OCI-LY7 (cell line): ENCODE measurements around the gene CLPTM1. TPM values are rescaled to one million over a fixed set of nuclear protein-coding genes. Genes with fewer than 3 reads are reported as not detected.

Source experiments
- BruUV-seq: library from RNA; stranded (reverse); fragments of 400-500 nt; replicated peaks from 2 replicates; lab custom pipeline; 2021; lab: Mats Ljungman, UMichigan
- CTCF ChIA-PET: fragments of 300-600 bp; sonication (Branson Sonifier 250); formaldehyde crosslinking; loops from one replicate; lab custom pipeline; 2022; ENCODE audit warnings: antibody characterized with exemption; ENCODE audit not compliant: unreplicated experiment; lab: Charles Lee
- POLR2A ChIA-PET: fragments of 300-600 bp; sonication (Branson Sonifier 250); formaldehyde crosslinking; loops from one replicate; lab custom pipeline; 2022; ENCODE audit warnings: antibody characterized with exemption; lab: Charles Lee
- DNase-seq: peaks from one replicate; pipeline ENCODE4 v3.0.0-alpha.2; 2015; ENCODE audit warnings: low spot score
- H2AFZ ChIP-seq: fragments of 200-600 bp; sonication (generic), shearing (Covaris generic); 2 replicates; pipeline ENCODE4 v1.6.1; 2014; ENCODE audit warnings: mild to moderate bottlenecking, antibody characterized with exemption, low read length, moderate library complexity
- H3K27ac ChIP-seq: fragments of 200-600 bp; sonication (generic); 2 replicates; pipeline ENCODE4 v1.5.1; 2014; ENCODE audit warnings: mixed run types, low read depth, mild to moderate bottlenecking, moderate library complexity, low read length, inconsistent platforms; ENCODE audit not compliant: poor library complexity, severe bottlenecking
- H3K36me3 ChIP-seq: fragments of 200-600 bp; sonication (generic); 2 replicates; pipeline ENCODE4 v1.6.1; 2014; ENCODE audit warnings: mild to moderate bottlenecking, antibody characterized with exemption, low read length, moderate library complexity, mixed read lengths; ENCODE audit not compliant: insufficient read depth
- H3K4me1 ChIP-seq: fragments of 200-600 bp; sonication (generic); 2 replicates; pipeline ENCODE4 v1.5.1; 2014; ENCODE audit warnings: mild to moderate bottlenecking, low read length; ENCODE audit not compliant: insufficient read depth, poor library complexity, severe bottlenecking
- H3K4me2 ChIP-seq: fragments of 200-600 bp; sonication (generic); 2 replicates; pipeline ENCODE4 v1.6.1; 2014; ENCODE audit warnings: mild to moderate bottlenecking, low read length
- H3K4me3 ChIP-seq: fragments of 200-600 bp; sonication (generic); 2 replicates; pipeline ENCODE4 v1.5.1; 2014; ENCODE audit warnings: mild to moderate bottlenecking, low read depth, low read length; ENCODE audit not compliant: poor library complexity, severe bottlenecking
- H3K79me2 ChIP-seq: fragments of 200-600 bp; sonication (generic); 2 replicates; pipeline ENCODE4 v1.6.1; 2016; ENCODE audit warnings: low read depth, mild to moderate bottlenecking, low read length, moderate library complexity, mixed read lengths; ENCODE audit not compliant: insufficient read depth
- H3K9me2 ChIP-seq: fragments of 200-600 bp; sonication (generic); 2 replicates; pipeline ENCODE4 v1.6.1; 2016; ENCODE audit warnings: mild to moderate bottlenecking, low read length, mixed read lengths; ENCODE audit not compliant: insufficient read depth
- H3K9me3 ChIP-seq: fragments of 200-600 bp; sonication (generic); 2 replicates; pipeline ENCODE4 v1.6.1; 2014; ENCODE audit warnings: mild to moderate bottlenecking, mixed run types, low read length, mixed read lengths
- H4K20me1 ChIP-seq: fragments of 200-600 bp; sonication (generic); 2 replicates; pipeline ENCODE4 v1.6.1; 2014; ENCODE audit warnings: mild to moderate bottlenecking, antibody characterized with exemption, low read length, moderate library complexity, mixed read lengths; ENCODE audit not compliant: insufficient read depth
- EZH2phosphoT487 ChIP-seq: fragments of 200-600 bp; sonication (generic); IDR thresholded peaks from 2 replicates; pipeline ENCODE4 v1.6.1; 2018; ENCODE audit warnings: low read depth, borderline replicate concordance, mild to moderate bottlenecking, mixed run types, antibody characterized with exemption, low read length, moderate library complexity, mixed read lengths
- intact Hi-C: fragments of 100-400 bp; cut with micrococcal nuclease; formaldehyde crosslinking; loops from one replicate; pipeline ENCODE4 v1.10.0; 2022; ENCODE audit not compliant: unreplicated experiment
- total RNA-seq, 2 experiments: library from RNA; depleted of rRNA in 1 of 2; stranded (reverse); fragments of >200 nt in 1 of 2; shearing (Covaris generic) in 1 of 2; gene quantifications; 2 replicates each; pipeline ENCODE4 v1.2.3, GENCODE V29; 2014 to 2022
- TF ChIP-seq, protein P1 (sequence below): fragments of 200-600 bp; sonication (generic); conservative IDR thresholded peaks from 2 replicates; pipeline ENCODE4 v1.5.1; 2014; ENCODE audit warnings: mild to moderate bottlenecking, antibody characterized with exemption, low read length, moderate library complexity, mixed read lengths

Gene CLPTM1
- total RNA-seq, 2 experiments from 2014 or later = 34.0 to 70.3 TPM

DNA sequence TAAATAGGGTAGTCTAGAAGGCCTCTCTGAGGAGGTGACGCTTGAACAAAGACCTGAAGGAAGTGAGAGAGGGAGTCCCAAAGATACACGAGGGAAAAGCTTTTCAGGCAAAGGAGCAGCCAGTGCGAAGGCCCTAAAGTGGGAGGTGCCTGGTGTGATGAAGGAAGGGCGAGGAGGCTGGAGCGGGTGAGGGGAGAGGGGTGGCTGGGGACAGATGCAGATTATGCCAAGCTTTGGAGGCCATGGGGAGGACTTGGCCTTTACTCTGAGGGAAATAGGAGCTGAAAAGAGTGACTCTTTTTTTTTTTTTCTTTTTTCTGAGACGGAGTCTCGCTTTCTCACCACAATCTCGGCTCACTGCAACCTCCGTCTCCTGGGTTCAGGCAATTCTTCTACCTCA, 2.9 kb downstream of the CLPTM1 start:
- ChIA-PET CTCF (interaction anchor here (1.0 kb wide), 1 partner anchor 13 kb away, joined by 3 read pairs; no protein-coding TSS in a partner anchor), POLR2A (interaction anchor here (0.6 to 1.6 kb wide), 4 partner anchors 42 to 126 kb away, joined by 4 to 6 read pairs (median 5); no protein-coding TSS in a partner anchor)
- DNase-seq = peak; percentile 47
- Histone ChIP-seq H3K36me3 (peaks cover 36% of the 10 kb centered on the region), H2AFZ (no peak overlapping the region), H3K4me2 (peak overlapping the region; percentile 81), H3K9me3 (no peaks in the 10 kb centered on the region), H3K9me2 (no peaks in the 10 kb centered on the region), H3K79me2 (peaks cover 85% of the 10 kb centered on the region), H3K4me3 (peak overlapping the region; percentile 75), H4K20me1 (no peaks in the 10 kb centered on the region), H3K4me1 (peaks cover 67% of the 10 kb centered on the region), H3K27ac (peak overlapping the region; percentile 82)
- TF ChIP-seq, protein P1, sequence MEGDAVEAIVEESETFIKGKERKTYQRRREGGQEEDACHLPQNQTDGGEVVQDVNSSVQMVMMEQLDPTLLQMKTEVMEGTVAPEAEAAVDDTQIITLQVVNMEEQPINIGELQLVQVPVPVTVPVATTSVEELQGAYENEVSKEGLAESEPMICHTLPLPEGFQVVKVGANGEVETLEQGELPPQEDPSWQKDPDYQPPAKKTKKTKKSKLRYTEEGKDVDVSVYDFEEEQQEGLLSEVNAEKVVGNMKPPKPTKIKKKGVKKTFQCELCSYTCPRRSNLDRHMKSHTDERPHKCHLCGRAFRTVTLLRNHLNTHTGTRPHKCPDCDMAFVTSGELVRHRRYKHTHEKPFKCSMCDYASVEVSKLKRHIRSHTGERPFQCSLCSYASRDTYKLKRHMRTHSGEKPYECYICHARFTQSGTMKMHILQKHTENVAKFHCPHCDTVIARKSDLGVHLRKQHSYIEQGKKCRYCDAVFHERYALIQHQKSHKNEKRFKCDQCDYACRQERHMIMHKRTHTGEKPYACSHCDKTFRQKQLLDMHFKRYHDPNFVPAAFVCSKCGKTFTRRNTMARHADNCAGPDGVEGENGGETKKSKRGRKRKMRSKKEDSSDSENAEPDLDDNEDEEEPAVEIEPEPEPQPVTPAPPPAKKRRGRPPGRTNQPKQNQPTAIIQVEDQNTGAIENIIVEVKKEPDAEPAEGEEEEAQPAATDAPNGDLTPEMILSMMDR = no peak
- TF ChIP-seq EZH2phosphoT487 = no peak
- intact Hi-C loops = loop anchor here (5.0 kb wide), 2 partner anchors 59 to 66 kb away; partner anchors contain the start of gene TOMM40
- BruUV-seq = no TSS peak

DNA sequence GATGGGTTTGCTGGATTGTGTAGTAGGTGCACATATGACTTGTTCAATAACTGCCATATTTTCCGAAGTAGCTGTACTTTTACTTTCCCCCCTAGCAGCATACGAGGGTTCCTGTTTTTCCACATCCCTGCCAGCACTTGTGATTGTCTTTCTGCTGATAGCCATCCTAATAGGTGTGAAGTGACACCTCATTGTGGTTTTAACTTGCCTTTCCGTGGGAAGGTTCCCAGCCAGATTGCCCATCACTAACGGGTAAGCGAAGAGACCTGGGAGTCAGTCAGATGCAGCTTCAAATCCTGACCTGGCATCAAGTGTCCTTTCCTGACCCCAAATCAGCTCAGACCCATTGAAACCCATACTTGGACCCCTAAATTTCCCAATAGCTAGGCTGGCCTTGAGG, 4.5 kb downstream of the CLPTM1 start:
- DNase-seq = no peak
- H3K4me3 ChIP-seq = peak overlapping the region; percentile 75
- CTCF ChIA-PET = no interaction called here
- H3K79me2 ChIP-seq = peaks cover 80% of the 10 kb centered on the region
- no peak overlapping the region for H2AFZ ChIP-seq
- POLR2A ChIA-PET = interaction anchor here (1.2 kb wide), 1 partner anchor 41 kb away, joined by 4 read pairs; no protein-coding TSS in a partner anchor
- no peaks in the 10 kb centered on the region for H4K20me1 ChIP-seq
- H3K4me2 ChIP-seq = peak overlapping the region; percentile 81
- TF ChIP-seq, protein P1 = no peak
- intact Hi-C loops = loop anchor here (5.0 kb wide), 2 partner anchors 58 to 67 kb away; partner anchors contain the start of gene TOMM40
- no peaks in the 10 kb centered on the region for H3K9me3 ChIP-seq
- H3K27ac ChIP-seq = peak overlapping the region; percentile 82
- no TSS peak for BruUV-seq
- no peaks in the 10 kb centered on the region for H3K9me2 ChIP-seq
- H3K4me1 ChIP-seq = peaks cover 59% of the 10 kb centered on the region
- peaks cover 47% of the 10 kb centered on the region for H3K36me3 ChIP-seq
